ENCODE data around the gene AHCYL2. TPM values are rescaled to one million over a fixed set of nuclear protein-coding genes. Genes with fewer than 3 reads are reported as not detected.

AHCYL2 gene
- total and polyA plus RNA-seq, 9 donors, result 8.7 to 25.8 (median 17.2) TPM

GRCh38 chr7:129431911-129432643, 207.2 kb downstream of the AHCYL2 start:
- no peak for DNase-seq
- H3K27me3 ChIP-seq, result no peaks in the 10 kb centered on the region
- 64 to 72% (median 72%) methylated on average over 8 of the region's 8 CpGs for whole genome bisulfite sequencing, 3 donors
- no peaks in the 10 kb centered on the region for H3K4me1 ChIP-seq (ENCODE audit: insufficient read depth)
- no peak overlapping the region for H3K27ac ChIP-seq
- no peak overlapping the region for H3K4me3 ChIP-seq
- no peaks in the 10 kb centered on the region for H3K36me3 ChIP-seq
- H3K9me3 ChIP-seq, result no peaks in the 10 kb centered on the region
- intact Hi-C loops (cut with DNase I), result no loop called here
- TF ChIP-seq EP300 (IDR thresholded peaks at IDR 0.05) (no peak), CTCF (IDR thresholded peaks at IDR 0.05) (no peak), POLR2A (IDR thresholded peaks at IDR 0.05) (no peak)

- Histone ChIP-seq H3K4me1 (ENCODE audit: insufficient read depth) (no peaks in the 10 kb centered on the region), H3K27ac (peak within 1 kb of the TSS; percentile 11 to 49), H3K4me3 (peak within 1 kb of the TSS; percentile 60), H3K36me3 (no peaks in the 10 kb centered on the region), H3K27me3 (no peaks in the 10 kb centered on the region), H3K9me3 (no peaks in the 10 kb centered on the region)
- 0% methylated on average over 64 to 75 of the region's 75 CpGs for WGBS, 3 donors
- TF ChIP-seq EP300 (IDR thresholded peaks at IDR 0.05), result no peak
- no peak for TF ChIP-seq POLR2A (IDR thresholded peaks at IDR 0.05)
- no peak for TF ChIP-seq CTCF (IDR thresholded peaks at IDR 0.05)
- DNase-seq, result peak; percentile 87 to 95 (median 91)
- intact Hi-C loops (cut with DNase I), result no loop called here
Measured at GRCh38 chr7:129433847-129434674, 209.2 kb downstream of the AHCYL2 start, which contains the start of gene STRIP2. STRIP2 (plus strand) TSS chr7:129434432; CDS start chr7:129434473, 41 bp downstream.

DNA sequence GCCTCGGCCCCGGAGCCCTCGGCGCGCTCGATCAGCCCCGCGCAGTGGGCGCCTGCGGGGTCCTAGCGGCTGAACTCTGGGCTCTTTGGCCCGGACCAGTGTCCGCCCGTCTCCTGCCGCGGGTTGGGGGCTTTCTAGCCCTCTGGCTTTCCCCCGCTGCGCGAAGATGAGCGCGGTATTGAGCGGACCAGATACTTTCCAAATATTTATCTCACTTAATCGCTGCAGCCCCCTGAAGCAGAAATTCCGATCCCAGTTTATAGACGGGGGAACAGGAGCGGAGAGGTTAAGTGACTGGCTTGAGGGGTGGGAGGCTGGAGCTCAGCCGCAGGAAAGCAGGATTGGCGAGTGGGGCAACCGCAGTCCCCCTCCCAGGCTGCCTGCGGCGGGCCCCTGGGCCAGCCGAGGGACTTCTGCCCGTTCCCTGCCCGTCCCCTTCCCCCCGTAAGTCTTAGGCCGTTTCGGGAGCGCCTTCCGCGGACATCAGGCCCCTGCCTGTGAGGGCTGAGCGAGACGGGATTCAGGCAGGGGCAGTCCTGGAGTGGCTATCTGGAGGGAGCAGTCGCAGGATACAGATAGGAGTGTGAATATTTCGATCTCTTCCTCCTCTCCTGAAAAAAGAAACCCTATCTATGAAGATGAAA, 210.0 kb downstream of the AHCYL2 start:
- TF ChIP-seq EP300 (IDR thresholded peaks at IDR 0.05) (no peak), POLR2A (IDR thresholded peaks at IDR 0.05) (no peak)
- H3K9me3 ChIP-seq, result no peaks in the 10 kb centered on the region
- WGBS, 3 donors, result 0 to 1% (median 0%) methylated on average over 43 to 44 of the region's 44 CpGs
- no peaks in the 10 kb centered on the region for H3K4me1 ChIP-seq (ENCODE audit: insufficient read depth)
- no peaks in the 10 kb centered on the region for H3K36me3 ChIP-seq
- intact Hi-C loops (cut with DNase I), result no loop called here
- H3K27me3 ChIP-seq, result no peaks in the 10 kb centered on the region
- peak; percentile 13 to 42 (median 19) for DNase-seq
- peak overlapping the region; percentile 11 to 49 for H3K27ac ChIP-seq
- peak overlapping the region; percentile 60 for H3K4me3 ChIP-seq

GRCh38 chr7:129435414-129435829, 210.6 kb downstream of the AHCYL2 start:
- Histone ChIP-seq H3K27me3 (no peaks in the 10 kb centered on the region), H3K4me1 (ENCODE audit: insufficient read depth) (no peaks in the 10 kb centered on the region), H3K36me3 (no peaks in the 10 kb centered on the region), H3K27ac (no peak overlapping the region), H3K9me3 (no peaks in the 10 kb centered on the region), H3K4me3 (no peak overlapping the region)
- TF ChIP-seq CTCF (IDR thresholded peaks at IDR 0.05) (no peak), EP300 (IDR thresholded peaks at IDR 0.05) (no peak), POLR2A (IDR thresholded peaks at IDR 0.05) (no peak)
- intact Hi-C loops (cut with DNase I), result no loop called here
- DNase-seq, result no peak
- 93 to 97% (median 93%) methylated on average over 2 of the region's 2 CpGs for WGBS, 3 donors

All from ovary (tissue), 9 donors.